SIG-M5 (cell line): ENCODE data around the gene RUNDC3A.

ENCODE experiments used
- DNase-seq: peaks from one replicate; lab custom pipeline; 2025; lab: John Stamatoyannopoulos, UW

RUNDC3A gene

GRCh38 chr17:44283344-44284023, 24.9 kb upstream of the RUNDC3A start:
- no peak for DNase-seq

- no peak for DNase-seq
Measured at GRCh38 chr17:44284024-44284400, 24.4 kb upstream of the RUNDC3A start.

GRCh38 chr17:44287651-44288050, 20.8 kb upstream of the RUNDC3A start:
- DNase-seq = no peak

GRCh38 chr17:44293509-44294226, 14.7 kb upstream of the RUNDC3A start:
- DNase-seq = no peak

GRCh38 chr17:44297975-44298374, 10.4 kb upstream of the RUNDC3A start:
- no peak for DNase-seq

GRCh38 chr17:44304651-44305050, 3.8 kb upstream of the RUNDC3A start:
- DNase-seq = no peak

DNA sequence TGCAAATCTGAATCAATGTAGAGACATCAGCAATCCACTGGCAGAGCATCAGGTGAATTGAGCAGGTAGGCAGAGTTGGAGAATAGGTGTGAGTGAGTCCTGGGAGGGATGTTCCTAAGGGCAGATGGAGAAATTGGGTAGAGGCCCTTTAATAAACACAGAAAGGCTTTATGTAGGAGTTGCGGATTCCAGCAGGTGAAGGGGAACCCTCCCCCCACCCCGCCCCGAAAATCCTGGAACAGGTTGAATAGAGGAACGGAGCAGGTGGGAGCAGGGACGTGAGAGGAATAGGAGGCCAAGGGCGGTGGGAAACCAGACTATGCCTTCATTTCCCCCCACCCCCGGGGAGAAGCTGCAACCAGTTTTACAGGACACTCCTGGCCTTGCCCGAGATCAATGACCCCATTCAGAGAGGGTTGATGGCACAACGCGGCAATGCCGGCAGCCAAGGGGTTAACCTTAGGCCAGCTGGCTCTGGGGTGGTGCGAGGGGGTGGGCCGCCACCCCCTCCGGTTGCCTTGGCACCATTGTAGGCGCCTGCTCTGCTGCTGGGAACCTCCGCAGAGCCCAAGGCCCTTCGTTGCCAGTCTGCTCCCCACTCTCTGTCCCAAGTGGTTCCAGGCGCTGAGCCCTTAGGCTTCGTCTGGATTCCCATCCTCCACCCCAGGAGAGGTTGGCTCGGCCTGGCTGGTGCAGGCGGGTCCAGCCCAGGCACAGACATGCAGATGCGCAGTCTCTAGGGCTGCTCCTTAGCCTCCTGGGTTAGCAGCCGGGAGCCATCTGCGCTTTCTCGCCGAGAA, 814 bp upstream of the RUNDC3A start:
- no peak for DNase-seq

GRCh38 chr17:44308865-44309264, 464 bp downstream of the RUNDC3A start:
- DNase-seq = no peak

- DNase-seq = no peak
Measured at GRCh38 chr17:44309472-44309871, 1.1 kb downstream of the RUNDC3A start.

DNA sequence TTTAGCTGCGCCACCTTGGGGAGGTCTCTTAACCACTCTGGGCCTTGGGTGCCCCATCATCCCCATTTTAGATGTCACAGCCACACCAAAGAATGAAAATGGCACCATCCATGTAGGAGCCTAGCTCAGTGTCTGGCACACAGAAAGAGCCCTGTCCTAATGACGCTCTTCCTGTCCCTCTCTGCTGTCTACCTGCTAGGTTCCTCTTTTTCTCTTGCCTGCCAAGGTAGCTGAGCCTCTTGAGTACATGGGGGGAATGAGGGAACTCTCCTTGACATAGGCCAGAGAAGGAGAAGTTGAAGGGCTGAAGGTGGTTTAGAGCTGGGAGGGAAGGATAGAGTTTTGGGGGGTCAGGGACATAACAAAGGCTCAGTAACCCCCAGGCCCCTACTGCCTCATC, 1.8 kb downstream of the RUNDC3A start:
- DNase-seq = no peak

DNA sequence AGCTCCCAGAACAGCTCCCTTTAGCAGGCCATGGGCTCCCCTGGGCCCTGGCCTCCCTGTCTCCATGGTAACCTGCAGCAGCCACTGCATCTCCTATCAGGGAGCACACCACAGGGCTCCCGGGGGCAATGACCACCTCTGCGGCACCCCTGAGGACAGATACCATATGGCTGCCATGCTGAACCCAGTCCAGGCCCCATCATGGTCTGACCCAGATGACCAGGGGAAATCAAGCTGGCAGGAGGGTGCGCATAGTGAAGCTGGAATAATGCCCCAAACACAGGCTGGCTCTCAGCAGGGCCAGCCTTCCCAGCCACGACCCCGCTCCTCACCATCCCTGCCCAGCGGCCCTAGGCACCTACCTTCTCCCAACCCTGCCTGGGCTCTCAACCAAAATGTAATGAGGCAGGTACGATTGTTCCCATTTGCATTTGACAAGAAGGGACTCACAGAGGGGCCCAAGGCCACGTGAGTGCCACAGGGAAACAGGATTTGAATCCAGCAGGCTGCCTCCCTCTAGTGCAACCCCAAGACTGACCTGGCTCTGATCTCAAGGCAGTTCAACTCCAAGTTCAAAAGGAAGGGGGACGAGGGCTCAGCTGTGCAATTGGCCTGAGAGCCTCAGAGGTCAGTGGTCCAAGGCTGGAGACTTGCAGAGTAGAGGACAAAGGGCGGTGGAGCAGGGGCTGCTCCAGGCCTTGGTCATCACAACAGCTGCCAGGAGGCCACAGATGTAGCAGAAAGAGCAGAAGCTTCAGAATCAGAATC, 2.4 kb downstream of the RUNDC3A start:
- no peak for DNase-seq

- DNase-seq = no peak
Measured at GRCh38 chr17:44311562-44312181, 3.3 kb downstream of the RUNDC3A start.

GRCh38 chr17:44312396-44313104, 4.1 kb downstream of the RUNDC3A start:
- DNase-seq = no peak

DNA sequence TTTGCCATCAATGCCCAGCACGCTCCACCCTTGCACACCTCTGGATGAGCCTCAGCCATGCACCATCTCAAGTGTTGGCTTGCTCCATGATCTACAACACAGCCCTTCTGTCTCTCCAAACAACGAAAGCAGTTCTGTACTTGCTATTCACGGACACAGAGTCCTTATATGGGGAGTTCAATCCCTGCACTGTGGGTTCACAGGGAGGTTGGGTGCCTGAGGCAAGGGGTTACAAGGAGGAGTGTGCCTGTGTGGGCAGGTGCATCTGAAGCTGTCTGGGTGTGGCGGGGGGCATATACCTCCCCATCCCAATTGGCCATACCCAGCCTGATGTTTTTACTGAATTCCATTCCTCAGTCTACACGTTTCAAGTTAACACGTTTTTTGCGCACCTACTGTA, 5.6 kb downstream of the RUNDC3A start:
- no peak for DNase-seq

DNA sequence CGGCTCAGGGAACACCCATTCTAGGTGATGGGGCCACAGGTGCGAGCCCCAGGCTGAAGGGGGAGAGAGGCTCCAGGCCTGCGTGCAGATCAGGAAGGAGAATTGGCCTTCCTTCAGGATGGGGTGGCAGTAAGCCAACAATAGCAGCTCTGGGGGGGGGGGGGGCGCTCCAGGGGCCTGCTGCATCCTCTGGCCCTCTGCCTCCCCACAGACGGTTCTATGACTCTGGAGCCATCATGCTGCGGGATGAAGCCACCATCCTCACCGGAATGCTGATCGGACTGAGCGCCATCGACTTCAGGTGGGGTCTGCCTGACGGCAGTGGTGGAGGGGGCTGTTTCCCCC, 6.1 kb downstream of the RUNDC3A start:
- no peak for DNase-seq

DNA sequence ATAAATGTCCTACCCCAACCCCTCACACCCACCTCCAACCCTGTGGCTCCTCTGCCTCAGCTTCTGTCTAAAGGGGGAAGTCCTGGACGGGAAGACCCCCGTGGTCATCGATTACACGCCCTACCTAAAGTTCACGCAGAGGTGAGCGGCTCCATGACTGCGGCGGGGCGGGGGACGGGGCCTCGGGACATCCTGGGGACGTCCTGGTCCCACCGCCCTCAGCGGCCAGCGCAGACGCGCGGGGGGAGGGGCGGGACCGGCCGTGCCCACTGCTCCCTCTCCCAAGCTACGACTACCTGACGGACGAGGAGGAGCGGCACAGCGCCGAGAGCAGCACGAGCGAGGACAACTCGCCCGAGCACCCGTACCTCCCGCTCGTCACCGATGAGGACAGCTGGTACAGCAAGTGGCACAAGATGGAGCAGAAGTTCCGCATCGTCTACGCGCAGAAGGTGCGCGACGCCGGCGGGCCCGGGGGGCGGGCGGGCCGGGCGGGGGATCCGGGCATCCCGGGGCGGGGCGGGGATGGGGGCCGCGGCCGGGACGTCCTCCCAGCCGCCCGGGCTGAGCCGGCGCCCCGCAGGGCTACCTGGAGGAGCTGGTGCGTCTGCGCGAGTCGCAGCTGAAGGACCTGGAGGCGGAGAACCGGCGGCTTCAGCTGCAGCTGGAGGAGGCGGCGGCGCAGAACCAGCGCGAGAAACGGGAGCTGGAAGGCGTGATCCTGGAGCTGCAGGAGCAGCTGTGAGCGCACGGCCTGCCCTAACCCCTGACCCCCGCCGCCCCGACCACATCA, 6.7 kb downstream of the RUNDC3A start:
- no peak for DNase-seq

DNA sequence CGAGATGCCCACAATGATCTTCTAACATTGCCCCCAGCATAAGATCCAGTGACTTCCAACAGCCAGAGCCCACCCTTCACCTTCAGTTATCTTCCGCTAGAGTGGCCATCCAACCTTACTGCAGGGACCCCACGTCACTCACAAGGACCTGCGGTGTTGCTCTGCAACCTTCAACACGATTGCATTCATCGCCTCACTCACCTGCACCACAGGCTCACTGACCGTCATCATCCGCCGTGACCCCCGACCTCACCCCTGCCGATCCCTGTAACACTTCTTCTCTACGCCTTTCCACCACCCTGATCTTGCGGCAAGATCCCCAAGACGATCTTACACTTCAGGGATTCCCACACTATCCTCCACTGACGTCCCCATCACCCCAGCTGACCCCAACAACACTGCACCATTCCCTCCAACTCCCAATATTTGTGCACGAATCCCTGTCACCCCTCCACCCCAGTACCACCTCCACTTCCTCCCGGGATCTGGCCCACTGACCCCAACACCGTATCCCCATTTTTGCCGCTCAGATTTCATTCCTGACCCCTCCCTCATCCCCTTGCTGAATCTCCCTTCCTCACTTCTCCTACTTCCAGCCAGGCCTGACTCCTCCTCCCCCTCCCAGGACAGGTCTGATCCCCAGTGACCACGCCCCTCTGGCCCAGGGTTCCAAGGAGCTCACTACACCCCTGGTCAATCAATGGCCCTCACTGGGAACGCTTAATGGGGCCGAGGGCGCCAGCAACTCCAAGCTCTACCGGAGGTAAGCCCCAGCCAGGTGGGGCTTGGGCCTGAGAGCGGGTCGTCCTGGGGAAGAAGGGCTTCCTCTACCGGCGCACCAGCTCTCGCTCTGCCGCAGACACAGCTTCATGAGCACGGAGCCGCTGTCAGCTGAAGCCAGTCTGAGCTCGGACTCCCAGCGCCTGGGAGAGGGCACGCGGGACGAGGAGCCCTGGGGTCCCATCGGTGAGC, 7.6 kb downstream of the RUNDC3A start:
- DNase-seq = no peak

GRCh38 chr17:44317545-44317944, 9.1 kb downstream of the RUNDC3A start:
- no peak for DNase-seq
